GM19035 (cell line): ENCODE data around the gene POLA2.
"Not testable (repeated sequence)": the region's sequence is repeated elsewhere in the genome, so short reads cannot be mapped to it uniquely, and the experiment has no call there.

Source experiments
- ATAC-seq: cut with Tn5 transposase; IDR thresholded peaks from one replicate; pipeline ENCODE4 v1.9.1; 2021; ENCODE audit not compliant: unreplicated experiment

The POLA2 gene, protein sequence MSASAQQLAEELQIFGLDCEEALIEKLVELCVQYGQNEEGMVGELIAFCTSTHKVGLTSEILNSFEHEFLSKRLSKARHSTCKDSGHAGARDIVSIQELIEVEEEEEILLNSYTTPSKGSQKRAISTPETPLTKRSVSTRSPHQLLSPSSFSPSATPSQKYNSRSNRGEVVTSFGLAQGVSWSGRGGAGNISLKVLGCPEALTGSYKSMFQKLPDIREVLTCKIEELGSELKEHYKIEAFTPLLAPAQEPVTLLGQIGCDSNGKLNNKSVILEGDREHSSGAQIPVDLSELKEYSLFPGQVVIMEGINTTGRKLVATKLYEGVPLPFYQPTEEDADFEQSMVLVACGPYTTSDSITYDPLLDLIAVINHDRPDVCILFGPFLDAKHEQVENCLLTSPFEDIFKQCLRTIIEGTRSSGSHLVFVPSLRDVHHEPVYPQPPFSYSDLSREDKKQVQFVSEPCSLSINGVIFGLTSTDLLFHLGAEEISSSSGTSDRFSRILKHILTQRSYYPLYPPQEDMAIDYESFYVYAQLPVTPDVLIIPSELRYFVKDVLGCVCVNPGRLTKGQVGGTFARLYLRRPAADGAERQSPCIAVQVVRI

DNA sequence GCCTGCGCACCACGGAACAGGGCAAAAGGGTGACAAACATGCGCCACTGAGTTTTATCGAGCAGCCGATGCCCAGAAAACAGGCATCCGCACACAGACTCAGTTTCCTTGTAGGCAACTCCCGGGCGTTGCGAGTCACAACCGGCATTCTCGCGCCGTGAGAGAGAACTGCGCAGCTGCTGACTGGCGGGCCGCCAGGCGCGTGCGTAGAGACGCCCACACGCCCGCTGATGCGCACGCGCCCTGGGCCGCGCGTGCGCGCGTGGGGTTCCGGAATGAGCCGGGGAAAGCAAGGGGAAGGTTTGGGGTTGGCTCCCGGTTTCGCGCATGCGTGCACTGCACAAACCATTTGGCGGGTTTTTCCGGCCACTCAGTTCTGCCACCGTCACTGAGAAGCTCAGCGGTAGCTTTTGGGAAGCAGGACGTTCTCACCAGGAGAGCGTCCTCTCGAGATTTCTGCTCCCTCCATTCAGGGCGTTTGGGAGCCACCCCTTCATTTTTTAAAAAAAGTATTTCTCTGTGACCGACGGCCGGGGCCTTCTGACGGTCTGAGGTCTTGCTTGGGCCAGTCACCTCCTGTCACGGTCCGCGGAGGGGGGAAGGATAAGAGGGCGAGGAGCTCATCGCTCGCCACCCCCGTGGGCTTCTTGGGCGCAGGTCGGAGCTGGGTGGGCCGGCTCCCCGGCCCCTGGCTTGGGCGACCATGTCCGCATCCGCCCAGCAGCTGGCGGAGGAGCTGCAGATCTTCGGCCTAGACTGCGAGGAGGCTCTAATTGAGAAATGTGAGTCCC is at the start of gene POLA2:
POLA2 (plus strand) TSS at position 372 of the 790 bp plus-strand sequence; CDS start at position 703, 331 bp downstream.
- peak; percentile 93 for ATAC-seq

GRCh38 chr11:65212226-65212801 is 49.4 kb upstream of the POLA2 start:
- no peak for ATAC-seq

DNA sequence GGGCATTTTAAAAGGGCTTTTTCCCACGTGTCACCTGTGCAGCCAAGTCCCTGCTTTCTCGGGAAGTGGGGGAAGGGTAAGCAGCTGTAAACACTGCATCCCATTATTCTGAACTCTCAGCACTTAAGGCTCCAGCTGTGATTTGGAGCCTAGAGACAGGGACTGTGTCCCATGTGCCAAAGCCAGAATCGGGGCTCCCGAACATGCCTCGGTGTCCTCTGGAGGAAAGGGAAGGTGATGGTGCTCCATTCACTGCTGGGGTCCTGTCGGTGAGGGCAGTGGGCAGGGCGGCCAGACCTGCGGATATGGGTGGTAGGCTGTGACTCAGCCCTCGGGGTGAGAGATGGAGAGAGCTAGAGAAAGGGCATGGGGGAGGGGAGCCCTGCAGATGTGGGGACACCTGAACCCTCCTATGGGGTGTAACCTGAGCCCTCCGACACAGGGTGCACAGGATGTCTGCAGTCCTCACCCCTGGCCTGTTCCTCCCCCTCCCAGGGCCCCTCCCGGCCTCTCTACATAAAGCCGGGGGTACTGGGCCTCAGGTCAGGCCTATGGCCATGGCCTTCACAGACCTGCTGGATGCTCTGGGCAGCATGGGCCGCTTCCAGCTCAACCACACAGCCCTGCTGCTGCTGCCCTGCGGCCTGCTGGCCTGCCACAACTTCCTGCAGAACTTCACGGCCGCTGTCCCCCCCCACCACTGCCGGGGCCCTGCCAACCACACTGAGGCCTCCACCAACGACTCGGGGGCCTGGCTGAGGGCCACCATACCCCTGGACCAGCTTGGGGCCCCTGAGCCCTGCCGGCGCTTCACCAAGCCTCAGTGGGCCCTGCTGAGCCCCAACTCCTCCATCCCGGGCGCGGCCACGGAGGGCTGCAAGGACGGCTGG is 48.2 kb upstream of the POLA2 start:
- no peak for ATAC-seq

DNA sequence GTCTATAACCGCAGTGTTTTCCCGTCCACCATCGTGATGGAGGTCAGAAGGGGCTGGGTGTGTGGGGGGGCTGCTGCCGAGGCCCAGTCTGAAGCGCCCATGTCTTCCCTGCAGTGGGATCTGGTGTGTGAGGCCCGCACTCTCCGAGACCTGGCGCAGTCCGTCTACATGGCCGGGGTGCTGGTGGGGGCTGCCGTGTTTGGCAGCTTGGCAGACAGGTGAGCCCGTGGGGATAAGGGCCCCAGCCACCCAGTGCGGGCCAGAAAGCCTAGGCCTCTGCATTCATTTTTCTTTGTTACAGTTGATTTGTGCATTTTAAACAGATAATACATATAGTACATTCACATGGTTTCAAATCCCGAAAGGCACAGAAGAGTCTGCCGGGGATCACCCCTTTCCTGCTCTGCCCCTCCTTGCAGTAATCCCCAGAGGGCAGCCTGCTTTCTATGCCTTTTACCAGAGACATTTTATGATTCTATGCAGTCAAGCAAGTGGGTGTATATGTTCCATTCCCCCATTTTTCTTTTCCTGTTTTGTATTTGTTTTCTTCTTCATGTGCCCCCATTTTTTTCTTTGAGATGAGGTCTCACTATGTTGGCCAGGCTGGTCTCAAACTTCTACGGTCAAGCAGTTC is 47.4 kb upstream of the POLA2 start:
- no peak for ATAC-seq

- no peak for ATAC-seq
Observed at GRCh38 chr11:65215441-65216076, 46.2 kb upstream of the POLA2 start.

DNA sequence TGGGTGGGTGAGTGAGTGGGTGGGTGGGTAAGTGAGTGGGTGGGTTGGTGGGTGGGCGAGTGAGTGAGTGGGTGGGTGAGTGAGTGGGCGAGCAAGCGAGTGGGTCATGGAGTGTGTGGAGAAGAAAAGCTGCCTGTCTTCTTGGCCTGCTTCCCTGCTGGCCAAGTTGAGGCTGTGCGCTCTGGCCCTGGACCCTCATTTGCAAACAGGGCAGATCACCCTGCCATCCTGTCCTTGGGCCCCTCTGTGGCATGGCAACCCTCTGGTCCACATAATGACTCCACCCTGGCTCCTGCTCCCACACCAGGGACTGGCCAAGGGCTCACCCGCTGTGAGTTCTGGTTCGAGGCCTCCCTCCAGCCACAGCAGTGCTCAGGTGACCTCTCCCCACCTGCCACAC is 44.9 kb upstream of the POLA2 start:
- ATAC-seq: no peak

DNA sequence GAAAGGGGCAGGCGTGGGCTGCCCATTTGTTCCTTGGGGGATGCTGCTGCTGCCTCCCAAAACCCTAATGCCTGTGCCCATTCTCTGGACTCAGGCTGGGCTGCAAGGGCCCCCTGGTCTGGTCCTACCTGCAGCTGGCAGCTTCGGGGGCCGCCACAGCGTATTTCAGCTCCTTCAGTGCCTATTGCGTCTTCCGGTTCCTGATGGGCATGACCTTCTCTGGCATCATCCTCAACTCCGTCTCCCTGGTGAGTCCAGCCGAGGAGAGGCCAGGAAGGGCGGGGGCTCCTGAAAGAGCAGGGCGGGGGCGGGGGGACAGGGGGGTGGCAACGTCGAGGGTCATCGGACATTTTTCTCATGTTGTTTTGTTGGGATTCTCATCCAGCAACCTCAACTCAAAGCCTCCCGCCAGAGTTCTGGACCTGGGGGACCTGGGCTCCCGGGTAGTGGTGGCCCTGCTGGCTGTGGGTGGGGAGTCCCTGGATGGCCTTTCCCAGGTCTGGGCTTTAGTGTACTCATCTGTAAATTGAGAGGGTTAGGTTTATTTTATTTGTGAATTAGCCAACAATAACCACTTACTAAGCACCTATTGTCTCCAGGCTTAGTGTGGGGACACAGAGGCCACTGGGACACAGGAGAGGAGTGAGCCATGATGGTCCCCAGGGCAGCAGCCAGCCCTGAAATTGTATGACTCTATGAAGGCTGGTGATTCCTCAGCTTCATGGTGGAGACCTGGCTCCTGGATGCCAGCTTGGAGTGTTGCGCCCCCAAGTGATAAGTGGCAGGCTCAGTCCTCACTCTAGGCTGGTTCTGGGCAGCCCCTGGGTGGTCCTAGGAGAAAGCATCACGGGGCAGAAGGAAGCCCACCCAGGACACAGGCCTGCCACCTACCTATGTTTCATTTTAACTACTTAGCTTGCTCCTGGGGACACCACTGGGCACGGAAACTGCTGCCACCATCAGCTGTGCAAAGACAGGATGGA is 44.0 kb upstream of the POLA2 start:
- ATAC-seq: no peak

GRCh38 chr11:65218446-65218845 is 43.3 kb upstream of the POLA2 start:
- no peak for ATAC-seq

GRCh38 chr11:65219930-65220213 is 41.9 kb upstream of the POLA2 start:
- ATAC-seq: no peak

DNA sequence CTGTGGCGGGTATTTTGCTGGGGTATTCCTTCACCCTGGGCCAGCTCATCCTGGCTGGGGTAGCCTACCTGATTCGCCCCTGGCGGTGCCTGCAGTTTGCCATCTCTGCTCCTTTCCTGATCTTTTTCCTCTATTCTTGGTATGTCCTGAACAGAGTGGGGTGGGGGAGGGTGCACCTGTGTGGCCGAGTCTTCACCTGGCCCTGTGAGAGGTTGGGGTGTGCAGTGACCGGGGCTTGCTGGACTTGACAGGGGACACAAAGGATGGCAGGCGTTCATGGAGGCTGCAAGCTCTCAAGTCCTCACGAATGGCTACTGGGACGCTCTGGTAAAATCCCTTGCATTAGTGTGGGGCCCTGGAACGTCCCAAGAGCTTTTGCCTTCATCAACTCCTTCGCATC is 40.7 kb upstream of the POLA2 start:
- ATAC-seq: no peak

- ATAC-seq: no peak
Observed at GRCh38 chr11:65223011-65223410, 38.8 kb upstream of the POLA2 start.

DNA sequence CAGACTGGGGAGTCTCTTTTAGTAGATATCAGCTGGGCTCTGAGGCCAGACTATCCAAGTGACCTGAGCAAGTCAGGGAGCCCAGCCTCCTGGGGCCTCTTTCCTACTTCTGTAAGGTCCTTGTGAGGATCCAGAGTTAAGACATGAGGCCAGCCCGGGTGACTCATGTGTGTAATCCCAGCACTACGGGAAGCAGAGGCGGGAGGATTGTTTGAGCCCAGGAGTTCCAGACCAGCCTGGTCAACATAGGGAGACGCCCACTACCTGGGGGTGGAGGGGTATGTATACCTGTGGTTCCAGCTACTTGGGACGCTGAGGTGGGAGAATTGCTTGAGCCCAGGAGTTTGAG is 36.9 kb upstream of the POLA2 start:
- no peak for ATAC-seq

GRCh38 chr11:65225279-65226102 is 36.3 kb upstream of the POLA2 start:
- ATAC-seq: no peak

- no peak for ATAC-seq
Observed at GRCh38 chr11:65226103-65226442, 35.7 kb upstream of the POLA2 start.

GRCh38 chr11:65227879-65228278 is 33.9 kb upstream of the POLA2 start:
- ATAC-seq: no peak

- no peak for ATAC-seq
Observed at GRCh38 chr11:65236194-65237059, 25.3 kb upstream of the POLA2 start.

- ATAC-seq: not testable (repeated sequence)
Observed at GRCh38 chr11:65238302-65238701, 23.5 kb upstream of the POLA2 start.
